GM21786 (cell line): ENCODE results near the gene FCGR3A.
A peak's percentile ranks its signal among the peaks of the same experiment; 100 is the strongest.
"Not testable (repeated sequence)": the region's sequence is repeated elsewhere in the genome, so short reads cannot be mapped to it uniquely, and the experiment has no call there.

ENCODE experiments used
- ATAC-seq: cut with Tn5 transposase; IDR thresholded peaks from one replicate; pipeline ENCODE4 v1.9.1; 2021; ENCODE audit not compliant: unreplicated experiment

FCGR3A gene

DNA sequence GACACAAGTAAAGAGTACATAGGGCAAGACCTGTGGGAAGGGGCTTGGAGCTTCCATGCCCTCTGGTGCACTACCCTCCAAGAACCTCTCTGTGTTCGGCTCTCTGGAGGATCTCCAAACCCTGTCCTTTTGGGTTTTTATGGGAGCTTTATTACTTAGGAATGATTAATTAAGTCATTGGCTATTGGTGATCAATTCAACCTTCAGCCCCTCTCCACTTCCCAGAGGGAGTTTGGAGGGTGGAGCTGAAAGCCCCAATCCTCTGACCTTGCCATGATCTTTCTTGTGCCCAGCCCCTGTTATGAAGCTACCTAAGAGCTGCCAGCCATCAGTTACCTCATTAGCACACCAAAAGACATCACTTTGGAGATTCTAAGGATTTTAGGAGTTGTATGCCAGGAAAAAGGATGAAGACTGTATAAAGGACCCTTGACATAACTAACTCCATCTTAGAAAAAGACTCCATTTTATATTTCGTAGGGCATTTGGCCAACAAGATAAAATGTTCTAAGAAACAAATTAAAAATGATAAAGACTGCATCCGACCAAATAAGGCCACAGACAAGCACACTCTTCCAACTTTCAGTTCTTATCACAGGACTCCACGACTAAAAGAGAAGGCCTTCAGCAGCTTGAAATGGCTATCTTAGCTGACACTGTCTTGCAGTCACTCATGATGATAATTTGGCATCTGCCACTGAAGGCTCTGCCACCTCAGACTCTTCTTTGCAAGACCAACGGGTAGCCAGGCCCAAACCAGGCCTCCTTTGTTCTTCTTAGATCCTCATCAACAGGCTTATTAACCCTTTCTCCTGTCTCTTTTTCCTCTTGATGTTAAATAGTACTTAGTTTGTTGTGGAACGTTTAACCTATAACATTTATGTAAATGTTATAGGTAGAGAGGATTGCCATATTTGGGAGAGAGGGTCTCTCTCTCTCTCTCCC, 8.2 kb upstream of the FCGR3A start:
- not testable (repeated sequence) for ATAC-seq

DNA sequence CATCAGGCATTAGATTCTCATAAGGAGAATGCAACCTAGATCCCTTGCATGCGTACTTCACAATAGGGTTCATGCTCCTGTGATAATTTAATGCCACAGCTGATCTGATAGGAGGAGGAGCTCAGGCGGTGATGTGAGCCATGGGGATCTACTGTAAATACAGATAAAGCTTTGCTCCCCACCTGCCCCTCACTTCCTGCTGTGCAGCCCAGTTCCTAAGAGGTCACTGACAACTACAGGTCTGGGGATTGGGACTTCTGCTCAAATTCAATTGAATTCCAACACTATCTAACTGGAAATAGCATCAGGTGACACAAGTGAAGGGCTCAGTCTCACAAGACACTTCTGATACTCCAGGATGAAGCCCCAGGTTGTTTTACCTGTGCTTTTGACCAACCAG, 7.4 kb upstream of the FCGR3A start:
- ATAC-seq: not testable (repeated sequence)

DNA sequence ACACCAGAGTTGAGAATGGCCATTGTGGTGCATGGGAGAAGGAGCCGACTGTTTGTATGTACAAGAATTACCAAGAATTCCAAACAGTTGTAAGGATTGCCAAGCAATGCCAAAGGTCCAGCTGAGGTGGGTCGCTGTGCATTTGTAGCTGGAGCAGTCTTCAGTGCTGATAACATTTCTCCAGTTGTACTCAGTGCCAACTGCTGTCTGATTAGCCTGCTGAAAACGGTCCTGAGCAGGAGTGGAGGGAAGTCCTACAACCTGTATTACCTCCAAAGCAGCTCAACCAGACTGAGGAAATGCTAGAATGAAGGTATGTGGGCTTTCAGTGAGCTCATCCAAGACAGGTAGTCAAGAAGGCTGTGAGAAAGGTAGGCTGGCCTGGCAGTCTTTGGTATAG, 6.5 kb upstream of the FCGR3A start:
- ATAC-seq: not testable (repeated sequence)

DNA sequence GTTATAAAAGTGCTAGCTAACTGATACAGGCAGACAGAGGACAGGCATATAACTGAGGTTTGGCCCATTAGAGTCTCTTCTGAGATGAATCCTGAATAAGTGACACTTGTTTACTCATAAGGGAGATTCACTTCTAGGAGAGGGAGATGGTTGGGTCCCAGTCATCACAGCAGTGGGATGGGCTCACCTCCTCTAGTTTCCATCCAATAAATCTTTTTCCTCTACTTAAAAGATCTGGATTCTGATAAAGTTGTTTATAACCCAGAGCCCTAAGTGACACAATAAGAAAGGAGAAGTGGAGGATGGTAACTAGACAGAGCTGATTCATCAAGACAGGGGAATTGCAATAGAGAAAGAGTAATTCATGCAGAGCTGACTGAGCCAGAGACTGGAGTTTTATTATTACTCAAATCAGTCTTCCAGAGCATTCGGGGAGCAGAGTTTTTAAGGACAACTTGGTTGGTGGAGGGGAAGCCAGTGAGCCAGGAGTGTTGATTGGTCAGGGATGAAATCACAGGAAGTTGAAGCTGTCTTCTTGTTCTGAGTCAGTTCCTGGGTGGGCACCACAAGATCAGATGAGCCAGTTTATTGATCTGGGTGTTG, 5.3 kb upstream of the FCGR3A start:
- not testable (repeated sequence) for ATAC-seq

DNA sequence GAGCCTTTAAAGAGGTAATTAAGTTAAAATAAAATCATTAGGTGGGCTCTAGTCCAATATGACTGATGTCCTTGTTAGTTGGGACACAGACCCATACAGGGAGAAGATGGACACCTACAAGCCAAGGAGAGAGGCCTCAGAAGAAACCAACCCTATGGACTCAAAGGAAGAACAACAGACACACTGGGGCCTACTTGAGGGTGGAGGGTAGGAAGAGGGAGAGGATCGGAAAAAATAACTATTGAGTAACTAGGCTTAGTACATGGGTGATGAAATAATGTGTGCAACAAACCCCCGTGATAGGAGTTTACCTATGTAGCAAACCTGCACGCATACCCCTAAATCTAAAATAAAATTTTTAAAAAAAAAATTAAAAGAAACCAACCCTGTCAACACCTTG, 4.7 kb upstream of the FCGR3A start:
- not testable (repeated sequence) for ATAC-seq

DNA sequence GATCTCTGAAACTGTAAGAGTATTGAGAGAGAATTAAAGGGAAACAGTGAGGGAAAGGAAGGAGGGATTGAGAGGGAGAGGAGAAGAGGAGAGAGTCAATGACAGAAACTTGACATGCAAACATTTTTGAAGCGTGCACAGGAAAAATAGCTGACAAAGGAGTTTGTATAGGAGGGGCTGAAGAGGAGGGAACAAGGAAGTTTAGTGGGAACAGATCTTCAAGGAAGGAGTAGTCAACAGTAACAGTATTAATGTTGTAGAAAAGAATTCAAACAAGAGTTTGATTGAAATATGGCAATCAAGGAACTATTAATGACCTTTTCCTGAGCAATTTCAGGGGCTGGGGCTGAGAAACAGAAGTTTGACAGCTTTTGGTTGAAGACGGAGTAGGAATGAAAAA, 4.0 kb upstream of the FCGR3A start:
- not testable (repeated sequence) for ATAC-seq

DNA sequence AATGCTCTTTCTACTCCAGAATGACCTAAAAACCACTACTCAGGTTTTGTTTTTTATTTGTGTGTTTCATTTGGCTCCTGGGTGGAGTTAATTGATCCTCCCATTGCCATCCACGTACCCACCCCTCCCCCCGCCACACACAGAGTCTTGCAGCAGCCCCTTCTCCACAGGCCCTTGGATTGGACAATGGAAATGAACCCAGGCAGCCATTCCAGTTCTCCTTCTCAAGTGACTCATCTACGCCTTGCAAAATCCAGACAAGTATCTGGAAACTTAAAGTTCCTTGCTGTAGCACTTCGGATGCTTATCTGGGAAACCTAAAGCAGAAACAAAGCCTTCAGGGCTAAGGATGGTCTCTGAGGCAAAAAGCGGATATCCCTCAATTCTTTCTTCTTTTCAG, 1.3 kb upstream of the FCGR3A start:
- not testable (repeated sequence) for ATAC-seq

DNA sequence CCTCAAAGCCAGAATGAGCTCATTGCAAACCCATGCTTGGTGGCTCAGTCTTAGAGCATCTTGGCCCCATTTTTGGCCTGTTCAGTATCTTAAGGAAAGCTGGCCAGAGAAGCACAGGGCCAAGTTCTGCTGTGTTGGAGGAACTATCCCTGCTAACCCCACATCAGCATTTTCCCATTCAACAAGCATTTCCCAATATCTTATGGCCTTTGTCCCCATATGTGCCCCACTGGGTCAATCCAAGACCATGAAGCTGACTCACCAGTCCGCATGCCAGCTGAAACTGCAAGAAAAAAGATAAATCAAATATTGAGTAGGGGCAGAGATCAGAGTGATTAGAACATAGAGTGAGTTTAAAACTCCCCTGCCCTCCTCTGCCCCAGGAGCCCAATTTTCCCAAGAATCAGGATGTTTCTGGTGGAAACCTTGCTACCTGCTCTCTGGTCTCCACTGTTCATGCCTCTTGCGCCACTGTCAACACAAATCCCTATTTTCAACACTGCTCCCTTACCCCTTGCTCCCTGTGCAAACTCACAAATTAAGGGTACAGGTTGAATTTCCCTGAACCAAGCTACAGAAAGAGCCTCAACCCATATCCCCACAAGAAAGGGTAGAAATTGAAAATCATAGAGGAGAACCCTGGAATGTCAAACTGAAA, 740 bp downstream of the FCGR3A start:
- not testable (repeated sequence) for ATAC-seq

DNA sequence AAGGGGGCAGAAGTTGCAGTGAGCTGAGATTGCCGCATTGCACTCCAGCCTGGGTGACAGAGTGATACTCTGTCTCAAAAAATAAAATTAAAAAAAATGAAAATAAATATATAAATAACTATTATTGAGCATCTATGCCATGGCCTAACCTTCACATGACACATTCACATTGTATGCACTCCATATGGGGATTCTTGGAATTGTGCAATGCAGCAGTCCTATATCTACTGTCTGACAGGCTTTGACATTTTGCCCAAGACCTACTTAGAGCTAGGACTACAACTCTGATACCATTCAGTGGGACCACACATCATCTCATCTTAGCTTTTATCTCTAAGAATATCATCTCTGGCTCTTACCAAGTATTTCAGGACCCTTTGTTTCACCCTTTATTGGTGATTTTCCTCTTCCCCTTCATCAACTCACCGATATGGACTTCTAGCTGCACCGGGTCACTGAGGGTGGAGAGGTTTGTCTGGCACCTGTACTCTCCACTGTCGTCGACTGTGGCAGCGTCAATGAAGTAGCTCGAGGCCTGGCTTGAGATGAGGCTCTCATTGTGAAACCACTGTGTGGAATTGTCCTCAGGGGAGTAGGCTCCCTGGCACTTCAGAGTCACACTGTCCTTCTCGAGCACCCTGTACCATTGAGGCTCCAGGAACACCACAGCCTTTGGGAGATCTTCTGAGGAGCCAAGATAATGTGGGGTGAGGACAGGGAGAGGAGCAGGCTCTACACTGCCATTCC, 1.4 kb downstream of the FCGR3A start:
- not testable (repeated sequence) for ATAC-seq

DNA sequence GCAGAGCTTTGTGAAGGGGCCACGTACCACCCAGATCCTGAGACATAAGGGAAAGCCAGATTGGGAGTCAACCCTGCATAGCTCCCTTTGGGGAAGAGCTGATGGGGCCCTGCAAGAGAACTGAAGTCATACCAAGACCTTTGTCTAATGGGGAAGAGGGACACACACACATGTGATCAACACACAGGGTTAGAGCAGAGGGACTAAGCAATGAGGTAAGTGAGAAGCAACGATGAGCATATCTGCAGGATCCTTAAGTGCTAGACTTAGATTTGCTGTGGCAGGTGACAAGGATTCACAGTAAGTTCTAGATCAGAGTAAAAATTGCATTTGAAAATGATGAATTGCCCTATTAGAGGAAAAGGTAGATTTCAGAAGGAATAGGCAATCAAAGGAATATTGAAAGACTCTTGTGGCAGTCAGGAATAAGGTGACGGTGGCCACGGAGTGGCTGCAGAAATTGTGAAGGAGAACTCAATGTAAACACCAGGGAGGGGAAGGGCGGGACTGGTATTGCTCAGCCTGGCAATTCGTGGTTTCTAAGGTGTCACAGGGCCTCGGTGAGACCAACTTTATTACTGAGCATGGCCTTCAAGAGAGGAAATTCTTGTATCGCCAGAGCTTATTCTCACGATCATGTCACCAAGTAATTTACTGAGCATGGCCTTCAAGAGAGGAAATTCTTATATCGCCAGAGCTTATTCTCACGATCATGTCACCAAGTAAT, 4.5 kb downstream of the FCGR3A start:
- not testable (repeated sequence) for ATAC-seq

DNA sequence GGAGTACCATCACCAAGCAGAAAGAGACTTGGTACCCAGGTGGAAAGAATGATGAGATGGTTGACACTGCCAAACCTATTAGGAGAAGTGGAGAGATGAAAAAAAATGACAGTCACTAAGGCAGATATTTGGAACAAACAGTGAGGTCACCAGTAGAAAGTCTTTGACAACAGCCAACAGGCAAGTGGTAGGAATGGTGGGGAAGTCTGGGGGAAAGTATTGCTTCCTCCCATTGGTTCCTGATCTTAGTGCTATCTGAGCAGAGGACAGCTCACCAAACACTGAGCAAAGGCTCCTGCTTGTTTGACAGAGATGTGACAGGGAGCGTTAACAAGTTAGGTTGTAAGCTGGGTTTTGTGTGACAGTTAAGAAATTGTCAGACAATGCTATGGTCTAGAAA, 6.5 kb downstream of the FCGR3A start:
- ATAC-seq: not testable (repeated sequence)

DNA sequence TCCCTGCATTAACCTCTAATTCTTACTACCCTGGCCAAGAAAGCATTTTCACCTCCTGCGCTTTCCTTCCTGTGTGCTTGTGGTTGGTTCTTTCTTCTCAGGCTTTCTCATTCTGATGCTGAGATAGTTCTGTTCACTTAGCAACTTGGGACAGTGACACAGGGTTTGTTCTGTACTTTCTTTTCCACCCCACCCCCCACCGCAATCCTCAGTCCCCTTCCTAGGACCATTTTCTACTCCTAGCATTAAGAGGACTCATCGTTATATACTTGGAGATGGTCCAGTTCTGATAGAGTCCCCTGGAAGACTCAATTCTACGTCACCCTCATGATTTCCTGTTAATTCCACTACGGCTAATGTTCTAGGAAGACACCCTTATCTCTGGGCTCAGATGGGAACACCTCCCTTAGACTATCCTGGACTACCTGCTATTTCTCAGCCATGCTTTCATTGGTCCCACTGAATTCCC, 7.5 kb downstream of the FCGR3A start:
- ATAC-seq: peak; percentile 60

DNA sequence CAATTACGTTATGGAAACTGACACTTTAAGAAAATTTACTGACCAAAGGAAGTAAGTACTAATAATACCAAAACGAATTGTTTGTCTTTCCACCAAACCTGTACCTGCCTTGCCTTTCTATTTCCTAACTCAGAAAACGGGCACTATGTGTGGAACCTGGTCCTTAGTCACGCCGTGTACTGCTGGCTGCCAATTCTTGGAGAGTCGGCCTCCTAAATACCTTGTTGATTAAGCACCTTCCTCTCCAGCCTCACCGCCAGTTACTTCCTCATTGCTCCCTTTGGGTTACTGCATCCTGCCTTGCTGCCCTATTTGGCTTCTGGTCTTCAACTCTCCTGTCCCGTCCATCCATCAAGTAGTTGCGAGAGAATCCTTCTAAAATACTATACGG, 9.1 kb downstream of the FCGR3A start:
- ATAC-seq: not testable (repeated sequence)

DNA sequence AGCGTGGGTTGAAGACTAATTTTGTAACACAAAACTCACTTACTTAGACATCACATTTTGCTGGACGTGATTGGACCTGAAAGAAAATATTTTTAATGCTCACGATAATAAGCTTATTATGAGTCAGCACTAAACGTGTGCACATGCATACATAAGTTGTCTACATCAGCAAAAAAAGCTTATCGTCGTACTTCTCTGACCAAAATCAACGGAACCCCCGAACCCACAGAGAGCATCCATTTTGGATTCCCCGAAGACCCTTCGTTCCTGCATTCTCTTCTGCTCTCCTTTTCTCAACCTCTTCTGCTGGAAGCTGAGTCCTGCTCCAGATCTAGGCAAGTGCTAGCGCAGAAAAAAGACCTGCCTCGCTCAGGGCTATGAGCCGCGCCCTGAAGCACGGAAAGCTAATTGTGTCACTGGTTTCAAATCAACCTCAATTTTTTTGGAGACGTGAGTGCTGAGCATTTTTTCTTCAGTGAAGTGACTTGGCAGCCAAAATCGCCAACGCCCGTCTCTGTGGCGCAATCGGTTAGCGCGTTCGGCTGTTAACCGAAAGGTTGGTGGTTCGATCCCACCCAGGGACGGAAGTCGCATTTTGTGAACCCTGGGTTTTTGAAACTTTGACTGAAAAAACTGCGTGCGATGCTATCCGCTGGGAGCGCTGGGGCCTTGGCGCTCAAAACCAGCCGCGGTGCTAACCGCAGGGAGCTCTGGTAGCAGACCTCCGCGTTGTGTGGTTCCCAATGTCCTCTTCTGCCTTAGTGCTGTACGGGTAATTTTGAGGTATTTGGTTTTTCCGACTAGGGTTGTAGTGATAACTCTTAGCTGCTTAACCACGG, 9.7 kb downstream of the FCGR3A start:
- ATAC-seq: peak; percentile 45

DNA sequence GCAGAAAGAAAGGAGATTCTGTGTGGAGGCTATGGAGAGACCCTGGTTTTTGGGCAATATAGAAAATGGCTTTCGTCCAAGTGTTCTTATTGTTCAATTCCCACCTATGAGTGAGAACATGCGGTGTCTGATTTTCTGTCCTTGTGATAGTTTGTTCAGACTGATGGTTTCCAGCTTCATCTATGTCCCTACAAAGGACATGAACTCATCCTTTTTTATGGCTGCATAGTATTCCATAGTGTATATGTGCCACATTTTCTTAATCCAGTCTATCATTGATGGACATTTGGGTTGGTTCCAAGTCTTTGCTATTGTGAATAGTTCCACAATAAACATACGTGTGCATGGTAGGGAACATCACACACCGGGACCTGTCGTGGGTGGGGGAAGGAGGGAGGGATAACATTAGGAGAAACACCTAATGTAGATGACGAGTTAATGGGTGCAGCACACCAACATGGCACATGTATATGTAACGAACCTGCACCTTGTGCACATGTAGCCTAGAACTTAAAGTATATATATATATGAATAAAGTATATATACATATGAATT, 10.6 kb downstream of the FCGR3A start:
- not testable (repeated sequence) for ATAC-seq

DNA sequence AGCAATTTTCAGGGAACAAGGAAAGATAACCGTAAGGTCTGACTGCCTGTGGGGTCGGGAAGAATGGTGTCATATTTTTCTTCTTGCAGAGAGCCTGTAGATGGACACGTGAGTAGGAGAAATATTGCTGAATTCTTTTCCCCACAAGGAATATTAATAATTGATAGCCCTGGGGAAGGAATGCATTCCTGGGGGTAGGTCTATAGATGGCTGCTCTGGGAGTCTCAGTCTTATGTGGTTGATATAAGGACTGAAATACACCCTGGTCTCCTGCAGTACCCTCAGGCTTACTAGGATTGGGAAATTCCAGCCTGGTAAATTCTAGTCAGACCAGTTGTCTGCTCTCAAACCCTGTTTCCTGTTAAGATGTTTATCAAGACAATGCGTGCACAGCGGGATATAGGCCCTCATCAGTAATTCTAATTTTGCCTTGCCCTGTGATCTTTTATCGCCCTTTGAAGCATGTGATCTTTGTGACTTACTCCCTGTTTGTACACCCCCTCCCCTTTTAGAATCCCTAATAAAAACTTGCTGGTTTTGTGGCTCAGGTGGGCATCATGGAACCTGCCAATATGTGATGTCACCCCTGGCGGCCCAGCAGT, 12.4 kb downstream of the FCGR3A start:
- ATAC-seq: not testable (repeated sequence)

DNA sequence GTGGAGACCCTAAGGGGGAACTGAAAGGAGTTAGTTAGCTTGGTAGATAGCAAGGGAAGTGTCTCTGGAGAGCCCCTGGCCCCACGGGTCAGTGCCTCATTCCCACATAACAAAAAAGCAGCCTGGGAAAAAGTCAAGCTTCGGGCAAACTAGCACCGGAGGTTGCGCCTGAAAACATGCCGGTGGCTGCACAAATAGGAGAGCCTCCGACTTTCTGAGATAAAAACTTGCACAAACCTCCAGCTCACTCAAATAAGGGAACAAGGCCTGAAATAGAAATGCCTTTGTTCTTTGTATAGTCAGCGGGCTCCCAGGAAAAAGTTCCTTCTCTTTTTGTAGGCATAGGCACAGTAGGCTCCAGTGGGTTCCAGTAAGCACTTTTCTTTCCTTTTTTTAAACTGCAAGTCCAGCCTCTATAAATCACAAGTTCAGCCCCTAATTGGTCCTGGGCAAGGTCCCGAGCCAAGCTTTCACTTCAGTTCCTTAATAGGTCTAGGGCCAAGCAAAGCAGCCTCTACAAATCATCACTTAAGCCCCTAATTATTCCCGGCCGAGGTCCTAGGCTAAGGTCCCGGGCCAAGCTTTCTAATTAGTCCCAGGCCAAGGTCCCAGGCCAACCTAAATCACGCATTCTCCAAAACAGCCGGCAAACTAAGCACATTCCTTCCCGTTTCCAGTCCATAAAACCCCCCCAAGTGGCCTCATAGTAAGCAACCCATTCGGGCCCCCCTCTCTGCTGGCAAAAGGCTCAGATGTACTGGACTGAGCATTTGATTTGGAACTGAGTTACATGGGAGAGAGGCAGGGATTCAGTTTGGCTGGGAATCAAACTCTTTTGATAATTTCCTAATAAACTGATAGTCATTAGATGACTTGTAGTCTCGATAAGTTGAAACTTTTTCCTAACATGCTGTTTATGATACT, 16.7 kb downstream of the FCGR3A start:
- ATAC-seq: not testable (repeated sequence)
